BE2C (cell line): ENCODE results near the gene NAGK. TPM values are rescaled to one million over a fixed set of nuclear protein-coding genes. Genes with fewer than 3 reads are reported as not detected.
"Not testable (repeated sequence)": the region's sequence is repeated elsewhere in the genome, so short reads cannot be mapped to it uniquely, and the experiment has no call there.

Experiments
- DNase-seq: peaks from one replicate; pipeline ENCODE4 v3.0.0-alpha.2; 2020
- H3K27me3 ChIP-seq: fragments of 250-450 bp; sonication (Bioruptor Pico); 2 replicates; pipeline ENCODE4 v1.5.1; 2020; ENCODE audit warnings: mild to moderate bottlenecking
- H3K36me3 ChIP-seq: fragments of 250-450 bp; sonication (Bioruptor Pico); 2 replicates; pipeline ENCODE4 v1.5.1; 2020; ENCODE audit warnings: mild to moderate bottlenecking
- H3K4me1 ChIP-seq: fragments of 250-450 bp; sonication (Bioruptor Pico); 2 replicates; pipeline ENCODE4 v1.5.1; 2020
- H3K4me3 ChIP-seq: 2 replicates; pipeline ENCODE4 v1.5.1; 2011; ENCODE audit warnings: low read depth, low read length
- H3K9me3 ChIP-seq: fragments of 250-450 bp; sonication (Bioruptor Pico); 2 replicates; pipeline ENCODE4 v1.5.1; 2020
- polyA plus RNA-seq: library from polyadenylated mRNA; unstranded; fragments of >200 nt; gene quantifications from one replicate; pipeline ENCODE4 v1.2.1, GENCODE V29; 2012; ENCODE audit warnings: low read depth, missing spikeins; ENCODE audit not compliant: insufficient read length, insufficient read depth
- TF ChIP-seq, protein P1 (sequence below): IDR thresholded peaks from 2 replicates; pipeline ENCODE4 v1.5.1; 2012; ENCODE audit warnings: mild to moderate bottlenecking, low read depth, low read length

NAGK gene
- 24.8 TPM for polyA plus RNA-seq

DNA sequence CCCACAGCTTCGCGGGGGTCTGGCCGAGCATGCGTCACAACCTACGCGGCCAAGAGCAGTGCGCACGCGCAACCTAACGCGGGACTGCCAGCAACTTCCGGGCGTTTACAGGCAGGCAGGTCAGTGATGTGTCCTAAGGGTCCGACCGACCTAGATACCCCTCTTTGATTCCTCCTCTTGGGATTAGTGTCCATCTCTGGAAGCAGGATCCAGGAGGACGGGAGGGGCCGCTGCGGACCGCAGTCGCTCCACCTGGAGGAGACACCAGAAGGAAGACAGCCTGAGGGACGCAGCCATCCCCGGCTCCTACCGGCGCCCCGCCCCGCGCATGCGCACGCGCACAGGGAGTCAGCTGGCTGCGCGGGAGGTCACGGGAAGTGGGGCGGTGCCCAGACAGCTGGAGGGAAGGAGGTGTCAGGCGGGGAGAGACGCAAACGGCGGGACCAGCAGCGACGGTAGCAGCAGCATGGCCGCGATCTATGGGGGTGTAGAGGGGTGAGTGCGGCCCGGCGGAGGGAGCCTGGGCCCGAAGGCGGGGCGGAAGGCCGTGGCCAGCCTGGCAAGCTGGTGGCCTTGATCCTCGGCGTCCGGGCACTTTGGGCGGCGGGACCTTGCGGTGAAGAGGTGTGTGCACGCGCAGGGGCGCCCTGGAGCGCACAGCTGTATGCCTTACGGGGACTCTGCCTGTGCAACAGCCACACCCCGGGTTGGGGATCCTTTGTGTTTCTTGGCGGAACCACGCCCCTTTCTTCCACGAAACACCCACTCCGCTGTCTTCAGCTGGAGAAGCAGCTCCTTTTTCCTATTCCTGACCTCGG lies at the start of gene NAGK:
NAGK (plus strand) TSS at position 431 of the 818 bp plus-strand sequence; CDS start at position 467, 36 bp downstream.
- TF ChIP-seq, protein P1, sequence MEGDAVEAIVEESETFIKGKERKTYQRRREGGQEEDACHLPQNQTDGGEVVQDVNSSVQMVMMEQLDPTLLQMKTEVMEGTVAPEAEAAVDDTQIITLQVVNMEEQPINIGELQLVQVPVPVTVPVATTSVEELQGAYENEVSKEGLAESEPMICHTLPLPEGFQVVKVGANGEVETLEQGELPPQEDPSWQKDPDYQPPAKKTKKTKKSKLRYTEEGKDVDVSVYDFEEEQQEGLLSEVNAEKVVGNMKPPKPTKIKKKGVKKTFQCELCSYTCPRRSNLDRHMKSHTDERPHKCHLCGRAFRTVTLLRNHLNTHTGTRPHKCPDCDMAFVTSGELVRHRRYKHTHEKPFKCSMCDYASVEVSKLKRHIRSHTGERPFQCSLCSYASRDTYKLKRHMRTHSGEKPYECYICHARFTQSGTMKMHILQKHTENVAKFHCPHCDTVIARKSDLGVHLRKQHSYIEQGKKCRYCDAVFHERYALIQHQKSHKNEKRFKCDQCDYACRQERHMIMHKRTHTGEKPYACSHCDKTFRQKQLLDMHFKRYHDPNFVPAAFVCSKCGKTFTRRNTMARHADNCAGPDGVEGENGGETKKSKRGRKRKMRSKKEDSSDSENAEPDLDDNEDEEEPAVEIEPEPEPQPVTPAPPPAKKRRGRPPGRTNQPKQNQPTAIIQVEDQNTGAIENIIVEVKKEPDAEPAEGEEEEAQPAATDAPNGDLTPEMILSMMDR: no peak
- peak within 1 kb of the TSS; percentile 70 for H3K4me3 ChIP-seq
- H3K36me3 ChIP-seq: no peaks in the 10 kb centered on the region
- DNase-seq: peak; percentile 89
- no peaks in the 10 kb centered on the region for H3K4me1 ChIP-seq
- no peaks in the 10 kb centered on the region for H3K9me3 ChIP-seq
- no peaks in the 10 kb centered on the region for H3K27me3 ChIP-seq

- not testable (repeated sequence) for H3K4me3 ChIP-seq, H3K27me3 ChIP-seq, H3K36me3 ChIP-seq, H3K4me1 ChIP-seq, H3K9me3 ChIP-seq, DNase-seq
Measured at GRCh38 chr2:71019989-71020388, 48.5 kb upstream of the NAGK start.

DNA sequence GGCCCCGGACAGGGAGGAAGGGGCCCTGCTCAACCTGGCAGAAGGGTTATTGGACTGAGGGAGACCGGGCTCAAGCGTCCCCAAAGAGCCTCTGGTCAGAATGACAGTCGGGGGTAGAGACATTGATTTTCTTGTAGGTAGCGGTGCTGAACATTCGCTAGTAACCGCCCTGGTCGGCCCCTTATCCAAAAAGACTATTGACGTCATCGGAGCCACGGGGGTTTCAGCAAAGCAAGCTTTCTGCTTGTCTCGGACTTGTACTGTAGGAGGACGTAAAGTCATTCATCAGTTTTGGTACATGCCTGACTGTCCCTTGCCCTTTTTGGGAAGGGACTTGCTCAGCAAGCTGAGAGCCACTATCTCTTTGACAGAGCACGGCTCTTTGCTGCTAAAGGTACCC lies 47.1 kb upstream of the NAGK start:
- not testable (repeated sequence) for DNase-seq, H3K4me1 ChIP-seq, H3K36me3 ChIP-seq, H3K27me3 ChIP-seq, H3K9me3 ChIP-seq, H3K4me3 ChIP-seq

DNA sequence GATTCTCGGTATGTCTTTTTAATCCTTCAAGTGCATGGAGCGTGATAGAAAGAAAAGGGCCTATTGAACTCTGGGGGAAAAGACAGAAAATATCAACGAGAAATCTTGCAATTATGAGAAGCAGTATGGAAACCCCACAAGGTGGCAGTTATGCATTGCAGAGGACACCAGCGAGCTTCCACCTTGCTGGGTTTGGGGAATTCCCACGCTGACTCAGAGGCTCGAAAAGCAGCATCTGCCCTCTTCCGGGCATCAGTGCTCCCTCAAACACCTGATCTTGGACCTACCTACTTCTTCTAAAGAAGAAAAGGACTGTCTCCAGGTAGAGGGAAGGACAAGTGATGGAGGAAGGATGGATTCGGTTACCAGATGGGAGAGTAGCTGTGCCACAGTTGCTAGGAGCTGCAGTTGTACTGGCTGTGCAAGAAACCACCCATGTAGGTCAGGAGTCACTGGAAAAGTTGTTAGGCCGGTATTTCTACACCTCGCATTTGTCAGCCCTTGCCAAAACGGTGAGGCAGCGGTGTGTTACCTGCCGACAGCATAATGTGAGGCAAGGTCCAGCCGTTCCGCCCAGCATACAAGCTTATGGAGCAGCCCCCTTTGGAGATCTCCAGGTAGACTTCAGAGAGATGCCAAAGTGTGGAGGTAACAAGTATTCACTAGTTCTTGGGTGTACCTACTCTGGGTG lies 44.8 kb upstream of the NAGK start:
- not testable (repeated sequence) for H3K4me3 ChIP-seq, DNase-seq, H3K27me3 ChIP-seq, H3K4me1 ChIP-seq, H3K9me3 ChIP-seq, H3K36me3 ChIP-seq

DNA sequence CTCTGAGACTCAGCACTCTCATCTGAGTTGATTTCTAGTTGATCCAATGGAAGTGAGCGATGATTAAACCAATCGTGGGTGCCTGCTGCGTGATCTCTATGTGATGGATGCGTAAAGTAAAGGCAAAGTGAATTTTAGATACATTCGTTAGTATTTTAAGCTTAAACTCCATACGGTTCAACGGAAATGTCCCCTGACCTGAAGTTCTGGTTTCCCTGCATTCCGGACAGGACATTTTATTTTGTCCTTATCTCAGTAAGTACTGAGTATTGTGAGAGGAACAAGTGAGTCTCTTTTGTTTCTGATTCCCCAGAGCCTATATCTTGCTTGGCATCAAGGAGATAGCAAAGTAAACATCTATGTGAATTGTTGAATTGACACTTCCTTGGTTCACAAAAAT lies 32.2 kb upstream of the NAGK start:
- not testable (repeated sequence) for H3K4me1 ChIP-seq, H3K4me3 ChIP-seq, H3K27me3 ChIP-seq, DNase-seq, H3K36me3 ChIP-seq, H3K9me3 ChIP-seq

- Histone ChIP-seq H3K9me3 (no peaks in the 10 kb centered on the region), H3K36me3 (no peaks in the 10 kb centered on the region), H3K27me3 (no peaks in the 10 kb centered on the region), H3K4me1 (no peaks in the 10 kb centered on the region), H3K4me3 (no peak overlapping the region)
- TF ChIP-seq, protein P1: no peak
- DNase-seq: no peak
Measured at GRCh38 chr2:71042287-71042686, 26.2 kb upstream of the NAGK start.

DNA sequence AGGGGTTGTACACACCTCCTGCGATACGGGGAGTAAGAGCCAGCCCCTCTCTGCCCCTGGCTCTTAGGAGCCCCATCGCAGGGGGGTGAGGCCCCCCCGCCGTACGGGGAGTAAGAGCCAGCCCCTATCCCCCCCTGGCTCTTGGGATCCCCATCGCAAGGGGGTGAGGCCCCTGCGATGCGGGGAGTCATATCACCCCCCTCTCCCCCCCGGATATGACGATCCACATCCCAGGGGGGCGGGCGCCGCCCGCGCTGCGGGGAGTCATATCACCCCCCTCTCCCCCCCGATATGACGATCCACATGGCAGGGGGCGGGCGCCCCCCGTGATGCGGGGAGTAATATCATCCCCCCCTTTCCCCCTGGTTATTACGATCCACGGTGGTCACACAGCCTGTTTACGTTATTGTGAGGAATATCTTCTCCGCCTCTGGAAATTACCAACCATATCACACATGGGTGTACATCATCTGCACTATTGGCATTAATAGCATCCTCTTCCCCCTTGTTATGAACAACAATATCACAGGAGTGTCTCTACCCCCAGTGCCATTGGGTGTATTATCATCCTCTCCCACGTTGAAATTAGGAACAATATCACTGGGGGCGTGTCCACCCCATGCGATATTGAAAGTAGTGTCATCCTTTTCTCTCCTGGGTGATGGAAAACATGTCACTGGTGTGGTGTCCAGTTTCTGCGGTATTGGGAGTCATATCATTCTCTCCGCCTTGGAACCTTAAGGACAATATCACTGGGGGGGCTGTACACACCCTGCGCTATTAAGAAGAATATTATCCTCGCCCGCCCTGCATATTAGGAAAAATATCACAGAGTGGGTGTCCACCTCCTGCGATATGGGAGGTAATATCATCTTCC lies 24.7 kb upstream of the NAGK start:
- TF ChIP-seq, protein P1: no peak
- Histone ChIP-seq H3K4me1 (no peaks in the 10 kb centered on the region), H3K4me3 (no peak overlapping the region), H3K27me3 (no peaks in the 10 kb centered on the region), H3K36me3 (no peaks in the 10 kb centered on the region), H3K9me3 (no peaks in the 10 kb centered on the region)
- no peak for DNase-seq
